HG02588 (cell line): Measurements from ENCODE around the gene YEATS2.

Experiments used
- ATAC-seq: cut with Tn5 transposase; IDR thresholded peaks from one replicate; pipeline ENCODE4 v1.9.1; 2021; ENCODE audit warnings: mild to moderate bottlenecking, moderate library complexity; ENCODE audit not compliant: unreplicated experiment

YEATS2 gene

GRCh38 chr3:183810643-183811594 lies 113.3 kb downstream of the YEATS2 start:
- no peak for ATAC-seq

GRCh38 chr3:183811638-183812037 lies 114.0 kb downstream of the YEATS2 start:
- no peak for ATAC-seq

GRCh38 chr3:183812761-183813445 lies 115.3 kb downstream of the YEATS2 start:
- ATAC-seq = no peak

GRCh38 chr3:183814240-183814639 lies 116.6 kb downstream of the YEATS2 start:
- no peak for ATAC-seq

- ATAC-seq = no peak
These were observed 118.0 kb downstream of the YEATS2 start for GRCh38 chr3:183815563-183815940.

GRCh38 chr3:183815951-183816475 lies 118.4 kb downstream of the YEATS2 start:
- no peak for ATAC-seq

GRCh38 chr3:183816681-183817510 lies 119.3 kb downstream of the YEATS2 start:
- no peak for ATAC-seq

- no peak for ATAC-seq
These were observed 120.0 kb downstream of the YEATS2 start for GRCh38 chr3:183817639-183818038.

GRCh38 chr3:183818041-183818620 lies 120.5 kb downstream of the YEATS2 start:
- ATAC-seq = no peak

- ATAC-seq = no peak
These were observed 121.4 kb downstream of the YEATS2 start for GRCh38 chr3:183818706-183819624.

GRCh38 chr3:183819831-183820230 lies 122.2 kb downstream of the YEATS2 start:
- ATAC-seq = no peak

- no peak for ATAC-seq
These were observed 125.0 kb downstream of the YEATS2 start for GRCh38 chr3:183822631-183823030.

GRCh38 chr3:183823963-183824362 lies 126.4 kb downstream of the YEATS2 start:
- no peak for ATAC-seq

GRCh38 chr3:183824761-183825455 lies 127.3 kb downstream of the YEATS2 start:
- no peak for ATAC-seq

GRCh38 chr3:183825456-183826161 lies 128.0 kb downstream of the YEATS2 start, which contains the start of gene MAP6D1:
Gene MAP6D1 (minus strand): TSS chr3:183825577. CDS start chr3:183825547, 30 bp downstream.
- no peak for ATAC-seq

GRCh38 chr3:183826448-183827250 lies 129.1 kb downstream of the YEATS2 start:
- no peak for ATAC-seq

GRCh38 chr3:183827809-183828537 lies 130.4 kb downstream of the YEATS2 start:
- no peak for ATAC-seq
